Neural crest cell (in vitro differentiated cells): ENCODE measurements around the gene CNTNAP2. TPM values are rescaled to one million over a fixed set of nuclear protein-coding genes. Genes with fewer than 3 reads are reported as not detected.

Experiments used
- DNase-seq: peaks from one replicate; pipeline ENCODE4 v3.0.0; 2021; ENCODE audit warnings: low read depth, mixed read lengths, low spot score
- H3K27ac Mint-ChIP-seq: one replicate; pipeline ENCODE4 v1.8.0; 2021; ENCODE audit warnings: mild to moderate bottlenecking, mixed read lengths; ENCODE audit not compliant: unreplicated experiment
- H3K27me3 Mint-ChIP-seq: 2 replicates; pipeline ENCODE4 v1.8.0; 2021; ENCODE audit warnings: low read depth, mild to moderate bottlenecking, mixed read lengths
- H3K36me3 Mint-ChIP-seq: 2 replicates; pipeline ENCODE4 v1.8.0; 2021; ENCODE audit warnings: low read depth, mild to moderate bottlenecking, mixed read lengths
- H3K4me1 Mint-ChIP-seq: 2 replicates; pipeline ENCODE4 v1.8.0; 2021; ENCODE audit warnings: mixed read lengths
- H3K4me3 Mint-ChIP-seq: one replicate; pipeline ENCODE4 v1.8.0; 2021; ENCODE audit warnings: mild to moderate bottlenecking, mixed read lengths
- H3K9me3 Mint-ChIP-seq: 2 replicates; pipeline ENCODE4 v1.8.0; 2021; ENCODE audit warnings: mixed read lengths
- CTCF ChIP-seq: fragments of 200-600 bp; sonication (generic); conservative IDR thresholded peaks from 2 replicates; pipeline ENCODE4 v1.5.0; 2021; ENCODE audit warnings: antibody characterized with exemption, mild to moderate bottlenecking
- total RNA-seq: library from RNA; stranded (reverse); gene quantifications from 2 replicates; pipeline ENCODE4 v1.2.1, GENCODE V29; 2021

CNTNAP2 gene
- total RNA-seq, 1 donor from 2014 or later: 12.9 TPM

GRCh38 chr7:146636033-146636356 is 519.4 kb downstream of the CNTNAP2 start:
- Mint-ChIP-seq H3K4me3 (no peak overlapping the region), H3K36me3 (no peaks in the 10 kb centered on the region), H3K27ac (no peak overlapping the region), H3K27me3 (no peaks in the 10 kb centered on the region), H3K9me3 (no peaks in the 10 kb centered on the region), H3K4me1 (peaks cover 8% of the 10 kb centered on the region)
- no peak for TF ChIP-seq CTCF
- no peak for DNase-seq

GRCh38 chr7:146636581-146636980 is 520.0 kb downstream of the CNTNAP2 start:
- no peak for TF ChIP-seq CTCF
- H3K9me3 Mint-ChIP-seq: peaks cover 2% of the 10 kb centered on the region

GRCh38 chr7:146639291-146639690 is 522.7 kb downstream of the CNTNAP2 start:
- Mint-ChIP-seq H3K27me3 (no peaks in the 10 kb centered on the region), H3K4me1 (peaks cover 8% of the 10 kb centered on the region), H3K4me3 (no peak overlapping the region), H3K27ac (no peak overlapping the region), H3K9me3 (peaks cover 3% of the 10 kb centered on the region), H3K36me3 (no peaks in the 10 kb centered on the region)
- no peak for DNase-seq
- no peak for TF ChIP-seq CTCF

More at GRCh38 chr7:146636581-146636980, 520.0 kb downstream of the CNTNAP2 start:
- H3K36me3 Mint-ChIP-seq: no peaks in the 10 kb centered on the region
- H3K4me1 Mint-ChIP-seq: peaks cover 8% of the 10 kb centered on the region
- no peak overlapping the region for H3K4me3 Mint-ChIP-seq
- no peak for DNase-seq
- no peak overlapping the region for H3K27ac Mint-ChIP-seq
- no peaks in the 10 kb centered on the region for H3K27me3 Mint-ChIP-seq

- Mint-ChIP-seq H3K27ac (no peak overlapping the region), H3K27me3 (no peaks in the 10 kb centered on the region)
Measured at GRCh38 chr7:146641491-146641890, 524.9 kb downstream of the CNTNAP2 start.

GRCh38 chr7:146645383-146645976 is 528.9 kb downstream of the CNTNAP2 start:
- no peak overlapping the region for H3K4me3 Mint-ChIP-seq
- no peaks in the 10 kb centered on the region for H3K36me3 Mint-ChIP-seq
- no peak for DNase-seq
- no peak overlapping the region for H3K27ac Mint-ChIP-seq
- H3K27me3 Mint-ChIP-seq: no peaks in the 10 kb centered on the region
- no peak for TF ChIP-seq CTCF
- peaks cover 3% of the 10 kb centered on the region for H3K9me3 Mint-ChIP-seq
- no peaks in the 10 kb centered on the region for H3K4me1 Mint-ChIP-seq

More at GRCh38 chr7:146641491-146641890, 524.9 kb downstream of the CNTNAP2 start:
- DNase-seq: no peak
- no peaks in the 10 kb centered on the region for H3K4me1 Mint-ChIP-seq
- no peaks in the 10 kb centered on the region for H3K36me3 Mint-ChIP-seq
- no peak overlapping the region for H3K4me3 Mint-ChIP-seq
- TF ChIP-seq CTCF: no peak
- peaks cover 3% of the 10 kb centered on the region for H3K9me3 Mint-ChIP-seq

- H3K4me1 Mint-ChIP-seq: no peaks in the 10 kb centered on the region
- no peak overlapping the region for H3K27ac Mint-ChIP-seq
- no peak for TF ChIP-seq CTCF
- no peaks in the 10 kb centered on the region for H3K9me3 Mint-ChIP-seq
- H3K27me3 Mint-ChIP-seq: no peaks in the 10 kb centered on the region
- DNase-seq: no peak
- no peaks in the 10 kb centered on the region for H3K36me3 Mint-ChIP-seq
- no peak overlapping the region for H3K4me3 Mint-ChIP-seq
Measured at GRCh38 chr7:146647445-146647844, 530.8 kb downstream of the CNTNAP2 start.
